H1 (cell line): ENCODE measurements around the gene SCN7A. TPM values are rescaled to one million over a fixed set of nuclear protein-coding genes. Genes with fewer than 3 reads are reported as not detected.
"Not testable (repeated sequence)": the region's sequence is repeated elsewhere in the genome, so short reads cannot be mapped to it uniquely, and the experiment has no call there.

ENCODE experiments used
- CTCF ChIA-PET: fragments of 300-600 bp; sonication (Branson Sonifier 250); formaldehyde crosslinking; loops from one replicate; lab custom pipeline; 2021; ENCODE audit not compliant: partially characterized antibody; lab: Charles Lee
- POLR2A ChIA-PET: fragments of 300-600 bp; sonication (Branson Sonifier 250); formaldehyde crosslinking; loops from one replicate; lab custom pipeline; 2021; ENCODE audit warnings: inconsistent platforms; ENCODE audit not compliant: partially characterized antibody; lab: Charles Lee
- DNase-seq, 2 experiments: peaks; one replicate each; pipeline versions ENCODE4 v3.0.0 to v3.0.0-alpha.2; 2010 to 2022; ENCODE audit warnings: low spot score in 2 of 2, low read depth in 1 of 2, mixed read lengths in 1 of 2
- FAIRE-seq: peaks from 2 replicates; lab custom pipeline; 2011; peaks lifted over from hg19 to GRCh38; lab: Jason Lieb, UNC
- H2AFZ ChIP-seq: 2 replicates; pipeline ENCODE4 v1.8.1; 2012; ENCODE audit warnings: low read length, inconsistent platforms
- H2AK5ac ChIP-seq: 2 replicates; pipeline ENCODE4 v1.6.1; 2013; ENCODE audit warnings: low read depth, low read length
- H2BK120ac ChIP-seq: replicated peaks from 2 replicates; pipeline ENCODE3; 2013; ENCODE audit warnings: low read depth, low read length, inconsistent platforms
- H2BK12ac ChIP-seq: 2 replicates; pipeline ENCODE4 v1.6.1; 2013; ENCODE audit warnings: low read depth, low read length
- H2BK15ac ChIP-seq: 2 replicates; pipeline ENCODE4 v1.6.1; 2013; ENCODE audit warnings: low read length
- H2BK20ac ChIP-seq: 2 replicates; pipeline ENCODE4 v1.6.1; 2013; ENCODE audit warnings: low read length
- H2BK5ac ChIP-seq: 2 replicates; pipeline ENCODE4 v1.6.1; 2013; ENCODE audit warnings: low read depth, low read length
- H3K14ac ChIP-seq: 2 replicates; pipeline ENCODE4 v1.6.1; 2013; ENCODE audit warnings: inconsistent platforms; ENCODE audit not compliant: insufficient read length
- H3K18ac ChIP-seq: 2 replicates; pipeline ENCODE4 v1.6.1; 2013; ENCODE audit warnings: low read length; ENCODE audit errors: extremely low read depth
- H3K23ac ChIP-seq: 2 replicates; pipeline ENCODE4 v1.6.1; 2013; ENCODE audit warnings: inconsistent platforms; ENCODE audit not compliant: insufficient read length
- H3K23me2 ChIP-seq: 2 replicates; pipeline ENCODE4 v1.6.1; 2013; ENCODE audit warnings: low read depth, low read length
- H3K27ac ChIP-seq: 2 replicates; pipeline ENCODE4 v1.6.1; 2011; ENCODE audit warnings: low read depth, low read length, inconsistent platforms
- H3K27me3 ChIP-seq, 4 experiments: replicated peaks in 1 of 4; 1 replicate in 1 of 4; 2 replicates in 3 of 4; pipeline versions ENCODE4 v1.6.1 to v1.8.1; 2011 to 2013; ENCODE audit warnings: low read length in 3 of 4, mild to moderate bottlenecking in 3 of 4, inconsistent platforms in 2 of 4, mixed read lengths in 2 of 4, moderate library complexity in 1 of 4; ENCODE audit not compliant: control insufficient read depth in 3 of 4, insufficient read depth in 3 of 4; ENCODE audit errors: extremely low read depth in 1 of 4
- H3K36me3 ChIP-seq, 4 experiments: 2 replicates each; pipeline versions ENCODE4 v1.6.1 to v1.8.1; 2011 to 2013; ENCODE audit warnings: mild to moderate bottlenecking in 4 of 4, low read length in 3 of 4, moderate library complexity in 2 of 4, control low read depth in 1 of 4, inconsistent platforms in 1 of 4; ENCODE audit not compliant: insufficient read depth in 4 of 4, control insufficient read depth in 2 of 4
- H3K4ac ChIP-seq: replicated peaks from 2 replicates; pipeline ENCODE3; 2013; ENCODE audit warnings: low read length, low read depth, mixed read lengths, inconsistent platforms; ENCODE audit not compliant: insufficient read length
- H3K4me1 ChIP-seq, 4 experiments: replicated peaks in 1 of 4; 1 replicate in 1 of 4; 2 replicates in 3 of 4; pipeline versions ENCODE4 v1.6.1 to v1.8.1; 2011 to 2013; ENCODE audit warnings: low read length in 3 of 4, inconsistent platforms in 2 of 4, mixed read lengths in 1 of 4; ENCODE audit not compliant: insufficient read depth in 4 of 4, control insufficient read depth in 3 of 4
- H3K4me2 ChIP-seq, 2 experiments: 2 replicates each; pipeline versions ENCODE4 v1.6.1 to v1.8.1; 2011 to 2013; ENCODE audit warnings: low read depth in 2 of 2, low read length in 2 of 2, control low read depth in 1 of 2, inconsistent platforms in 1 of 2, mild to moderate bottlenecking in 1 of 2; ENCODE audit not compliant: insufficient read depth in 1 of 2
- H3K4me3 ChIP-seq, 4 experiments: fragments of 200-600, 300-600 bp in 1 of 4; sonication (generic), shearing (Covaris generic), sonication (Bioruptor Twin) in 1 of 4; 2 replicates each; pipeline versions ENCODE4 v1.5.1 to v1.8.1; 2011 to 2016; ENCODE audit warnings: low read length in 4 of 4, low read depth in 3 of 4, control low read depth in 2 of 4, inconsistent platforms in 2 of 4, mild to moderate bottlenecking in 2 of 4, mixed read lengths in 1 of 4, moderate library complexity in 1 of 4; ENCODE audit not compliant: insufficient read depth in 2 of 4; ENCODE audit errors: extremely low read depth in 1 of 4
- H3K56ac ChIP-seq: replicated peaks from 2 replicates; pipeline ENCODE3; 2013; ENCODE audit warnings: low read depth, mild to moderate bottlenecking, mixed read lengths, low read length, inconsistent platforms; ENCODE audit not compliant: insufficient read length
- H3K79me1 ChIP-seq: 2 replicates; pipeline ENCODE4 v1.6.1; 2013; ENCODE audit warnings: low read depth, low read length, control low read depth
- H3K79me2 ChIP-seq, 2 experiments: 2 replicates each; pipeline versions ENCODE4 v1.6.1 to v1.8.1; 2012 to 2013; ENCODE audit warnings: low read length in 2 of 2, mild to moderate bottlenecking in 2 of 2, inconsistent platforms in 1 of 2; ENCODE audit not compliant: insufficient read depth in 2 of 2, control insufficient read depth in 1 of 2
- H3K9ac ChIP-seq, 4 experiments: replicated peaks in 1 of 4; 1 replicate in 1 of 4; 2 replicates in 3 of 4; pipeline versions ENCODE4 v1.6.1 to v1.8.1; 2011 to 2013; ENCODE audit warnings: low read depth in 3 of 4, low read length in 3 of 4, control low read depth in 2 of 4, mild to moderate bottlenecking in 2 of 4, moderate library complexity in 2 of 4, inconsistent platforms in 1 of 4; ENCODE audit errors: extremely low read depth in 1 of 4
- H3K9me3 ChIP-seq, 2 experiments: 2 replicates each; pipeline versions ENCODE4 v1.6.1 to v1.8.1; 2012 to 2013; ENCODE audit warnings: mild to moderate bottlenecking in 2 of 2, moderate library complexity in 2 of 2, control low read depth in 1 of 2, inconsistent platforms in 1 of 2, low read depth in 1 of 2, low read length in 1 of 2, mixed read lengths in 1 of 2; ENCODE audit not compliant: insufficient read depth in 2 of 2
- H4K20me1 ChIP-seq, 2 experiments: replicated peaks in 1 of 2; 2 replicates each; pipeline versions ENCODE3 to v1.8.1; 2011 to 2013; ENCODE audit warnings: inconsistent platforms in 2 of 2, low read length in 2 of 2, mild to moderate bottlenecking in 1 of 2; ENCODE audit not compliant: insufficient read depth in 2 of 2, control insufficient read depth in 1 of 2
- H4K5ac ChIP-seq: 2 replicates; pipeline ENCODE4 v1.6.1; 2013; ENCODE audit warnings: low read length, low read depth, mixed read lengths, inconsistent platforms; ENCODE audit not compliant: insufficient read length
- H4K8ac ChIP-seq: 2 replicates; pipeline ENCODE4 v1.8.0; 2013; ENCODE audit warnings: mild to moderate bottlenecking, moderate library complexity, low read length, inconsistent platforms; ENCODE audit not compliant: insufficient read depth; ENCODE audit errors: extremely low read depth
- H4K91ac ChIP-seq: replicated peaks from 2 replicates; pipeline ENCODE3; 2013; ENCODE audit warnings: low read length, mixed read lengths, inconsistent platforms; ENCODE audit not compliant: insufficient read length
- TEAD4 ChIP-seq: IDR thresholded peaks from 2 replicates; pipeline ENCODE4 v1.6.1; 2012; ENCODE audit warnings: low read depth, low read length, inconsistent platforms, mixed read lengths
- WGBS, 2 experiments: shearing (Covaris generic) in 1 of 2; methylation state at CpG; one replicate each; pipeline versions ENCODE4 v1.1.6 to v1.1.7; 2013 to 2015; ENCODE audit warnings: low lambda C conversion rate in 2 of 2, mixed read lengths in 2 of 2, inconsistent platforms in 1 of 2, low coverage in 1 of 2, missing lambda C conversion rate in 1 of 2; ENCODE audit not compliant: insufficient replicate concordance in 2 of 2, insufficient coverage in 1 of 2, insufficient read length in 1 of 2; ENCODE audit errors: extremely low coverage in 1 of 2, missing lambda C conversion rate in 1 of 2; 5-methylcytosine and 5-hydroxymethylcytosine counted together
- polyA plus RNA-seq, 7 experiments: library from polyadenylated mRNA; depleted of rRNA in 3 of 7; stranded (reverse) in 5 of 7; unstranded in 2 of 7; fragments of >200 nt in 5 of 7; fragments of 200-250 nt in 2 of 7; gene quantifications; 1 replicate in 5 of 7; 2 replicates in 1 of 7; 4 replicates in 1 of 7; pipeline versions ENCODE4 v1.2.1 to v1.2.3, GENCODE V29; 2011 to 2013; ENCODE audit warnings: missing spikeins in 2 of 7, mixed read lengths in 2 of 7
- total RNA-seq: library from RNA; stranded (reverse); fragmentation: NEBNext Ultra II Directional; extraction: Animal tissue kit (Norgen Biotek cat#: 25700); gene quantifications from 2 replicates; pipeline ENCODE4 v1.2.1, GENCODE V29; 2021

SCN7A gene
- total and polyA plus RNA-seq, 2 of the 8 experiments (the other 6 are each of a cell fraction or from before 2014, with no cell fraction given) = 0.09 to 0.19 TPM

- TF ChIP-seq TEAD4 = no peak
These were observed 133.6 kb downstream of the SCN7A start (continued) for GRCh38 chr2:166360426-166360825.

GRCh38 chr2:166357950-166358321 lies 136.1 kb downstream of the SCN7A start:
- H3K23ac ChIP-seq, H2BK120ac ChIP-seq, H3K79me2 ChIP-seq, H3K27me3 ChIP-seq, H4K91ac ChIP-seq, H4K5ac ChIP-seq, H3K36me3 ChIP-seq, H3K9ac ChIP-seq, FAIRE-seq, H2AFZ ChIP-seq, H3K4me3 ChIP-seq, H3K56ac ChIP-seq, H3K18ac ChIP-seq, H4K20me1 ChIP-seq, H3K4me2 ChIP-seq, H3K9me3 ChIP-seq, H2AK5ac ChIP-seq, H3K4me1 ChIP-seq, H2BK15ac ChIP-seq, H3K23me2 ChIP-seq, DNase-seq, H3K79me1 ChIP-seq, POLR2A ChIA-PET, H2BK12ac ChIP-seq, H2BK20ac ChIP-seq, H3K4ac ChIP-seq, H3K14ac ChIP-seq, H2BK5ac ChIP-seq, H3K27ac ChIP-seq, H4K8ac ChIP-seq: not testable (repeated sequence)
- 92% methylated on average over 4 of the region's 4 CpGs; no CpG with 5 or more reads in 1 of the 2 experiments for WGBS, 2 experiments
- CTCF ChIA-PET = interaction anchor here (0.6 to 1.2 kb wide), 4 partner anchors 10 to 50 kb away, joined by 3 to 4 read pairs (median 3); no protein-coding TSS in a partner anchor
